Measurements from ENCODE around the gene CFAP99. TPM values are rescaled to one million over a fixed set of nuclear protein-coding genes. Genes with fewer than 3 reads are reported as not detected.

CFAP99 gene
- polyA plus RNA-seq, 1 donor (not counting 4 experiments of a cell fraction or from before 2014, with no cell fraction given): not detected

- Histone ChIP-seq H3K9me3 (ENCODE audit: control insufficient read depth, low read depth, low read length) (no peaks in the 10 kb centered on the region), H3K4me3 (ENCODE audit: control insufficient read depth in 2 of 3, extremely low read depth in 1 of 3, insufficient read depth in 2 of 3, low read depth in 1 of 3, low read length in 3 of 3) (no peak overlapping the region), H3K4me1 (ENCODE audit: control insufficient read depth, extremely low read depth, insufficient read depth, low read length) (no peaks in the 10 kb centered on the region), H2AFZ (ENCODE audit: control insufficient read depth, low read length) (no peak overlapping the region), H3K36me3 (ENCODE audit: control insufficient read depth in 2 of 2, extremely low read depth in 1 of 2, insufficient read depth in 2 of 2, low read length in 2 of 2) (peaks cover 41 to 46% of the 10 kb centered on the region in 2 experiments), H3K27ac (ENCODE audit: control insufficient read depth, insufficient read depth, low read length) (no peak overlapping the region), H3K4me2 (ENCODE audit: control insufficient read depth, extremely low read depth, insufficient read depth, low read depth, low read length) (no peak overlapping the region), H3K9me1 (ENCODE audit: control insufficient read depth, extremely low read depth, insufficient read depth, low read length) (peaks cover 2% of the 10 kb centered on the region), H3K79me2 (ENCODE audit: control insufficient read depth, insufficient read depth, low read length) (peaks cover 43% of the 10 kb centered on the region), H3K9ac (ENCODE audit: control insufficient read depth, extremely low read depth, insufficient read depth, low read length) (no peak overlapping the region), H4K20me1 (ENCODE audit: control insufficient read depth, extremely low read depth, insufficient read depth, low read length) (peaks cover 2% of the 10 kb centered on the region), H3K27me3 (ENCODE audit: control insufficient read depth, extremely low read depth, insufficient read depth, low read length) (no peaks in the 10 kb centered on the region)
- dilution Hi-C loops (cut with MboI; ENCODE audit: extremely low pct_ligation_motif_present, low sequenced_read_pairs): no loop called here
- no peak for TF ChIP-seq EZH2 (IDR thresholded peaks at IDR 0.05; ENCODE audit: low read length)
- TF ChIP-seq, protein P1, sequence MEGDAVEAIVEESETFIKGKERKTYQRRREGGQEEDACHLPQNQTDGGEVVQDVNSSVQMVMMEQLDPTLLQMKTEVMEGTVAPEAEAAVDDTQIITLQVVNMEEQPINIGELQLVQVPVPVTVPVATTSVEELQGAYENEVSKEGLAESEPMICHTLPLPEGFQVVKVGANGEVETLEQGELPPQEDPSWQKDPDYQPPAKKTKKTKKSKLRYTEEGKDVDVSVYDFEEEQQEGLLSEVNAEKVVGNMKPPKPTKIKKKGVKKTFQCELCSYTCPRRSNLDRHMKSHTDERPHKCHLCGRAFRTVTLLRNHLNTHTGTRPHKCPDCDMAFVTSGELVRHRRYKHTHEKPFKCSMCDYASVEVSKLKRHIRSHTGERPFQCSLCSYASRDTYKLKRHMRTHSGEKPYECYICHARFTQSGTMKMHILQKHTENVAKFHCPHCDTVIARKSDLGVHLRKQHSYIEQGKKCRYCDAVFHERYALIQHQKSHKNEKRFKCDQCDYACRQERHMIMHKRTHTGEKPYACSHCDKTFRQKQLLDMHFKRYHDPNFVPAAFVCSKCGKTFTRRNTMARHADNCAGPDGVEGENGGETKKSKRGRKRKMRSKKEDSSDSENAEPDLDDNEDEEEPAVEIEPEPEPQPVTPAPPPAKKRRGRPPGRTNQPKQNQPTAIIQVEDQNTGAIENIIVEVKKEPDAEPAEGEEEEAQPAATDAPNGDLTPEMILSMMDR (optimal IDR thresholded peaks at IDR 0.05 in 1 of 3, IDR thresholded peaks at IDR 0.05 in 1 of 3, conservative IDR thresholded peaks at IDR 0.05 in 1 of 3; ENCODE audit: extremely low read depth in 1 of 3, insufficient read depth in 2 of 3, low read length in 3 of 3): no peak
- no peak for FAIRE-seq
- DNase-seq (ENCODE audit: low read depth, low spot score): no peak
Observed at GRCh38 chr4:2497324-2497723, 78.6 kb downstream of the CFAP99 start.

GRCh38 chr4:2497931-2498330 lies 79.2 kb downstream of the CFAP99 start:
- H2AFZ ChIP-seq (ENCODE audit: control insufficient read depth, low read length): no peak overlapping the region
- peaks cover 37% of the 10 kb centered on the region for H3K79me2 ChIP-seq (ENCODE audit: control insufficient read depth, insufficient read depth, low read length)
- H3K27ac ChIP-seq (ENCODE audit: control insufficient read depth, insufficient read depth, low read length): no peak overlapping the region
- H4K20me1 ChIP-seq (ENCODE audit: control insufficient read depth, extremely low read depth, insufficient read depth, low read length): peaks cover 2% of the 10 kb centered on the region
- FAIRE-seq (no peak), DNase-seq (ENCODE audit: low read depth, low spot score) (no peak)
- no peaks in the 10 kb centered on the region for H3K27me3 ChIP-seq (ENCODE audit: control insufficient read depth, extremely low read depth, insufficient read depth, low read length)
- no peak overlapping the region for H3K4me3 ChIP-seq (ENCODE audit: control insufficient read depth in 2 of 3, extremely low read depth in 1 of 3, insufficient read depth in 2 of 3, low read depth in 1 of 3, low read length in 3 of 3)
- peaks cover 37 to 40% of the 10 kb centered on the region in 2 experiments for H3K36me3 ChIP-seq (ENCODE audit: control insufficient read depth in 2 of 2, extremely low read depth in 1 of 2, insufficient read depth in 2 of 2, low read length in 2 of 2)
- dilution Hi-C loops (cut with MboI; ENCODE audit: extremely low pct_ligation_motif_present, low sequenced_read_pairs): no loop called here
- no peaks in the 10 kb centered on the region for H3K4me1 ChIP-seq (ENCODE audit: control insufficient read depth, extremely low read depth, insufficient read depth, low read length)
- H3K4me2 ChIP-seq (ENCODE audit: control insufficient read depth, extremely low read depth, insufficient read depth, low read depth, low read length): no peak overlapping the region
- H3K9me1 ChIP-seq (ENCODE audit: control insufficient read depth, extremely low read depth, insufficient read depth, low read length): peaks cover 2% of the 10 kb centered on the region
- no peak for TF ChIP-seq EZH2 (IDR thresholded peaks at IDR 0.05; ENCODE audit: low read length)
- TF ChIP-seq, protein P1 (optimal IDR thresholded peaks at IDR 0.05 in 1 of 3, IDR thresholded peaks at IDR 0.05 in 1 of 3, conservative IDR thresholded peaks at IDR 0.05 in 1 of 3; ENCODE audit: extremely low read depth in 1 of 3, insufficient read depth in 2 of 3, low read length in 3 of 3): no peak
- H3K9me3 ChIP-seq (ENCODE audit: control insufficient read depth, low read depth, low read length): no peaks in the 10 kb centered on the region
- H3K9ac ChIP-seq (ENCODE audit: control insufficient read depth, extremely low read depth, insufficient read depth, low read length): no peak overlapping the region

Data from keratinocyte (primary cell).